ENCODE results near the gene MRPL57.
"Not testable (repeated sequence)": the region's sequence is repeated elsewhere in the genome, so short reads cannot be mapped to it uniquely, and the experiment has no call there.

Gene MRPL57

DNA sequence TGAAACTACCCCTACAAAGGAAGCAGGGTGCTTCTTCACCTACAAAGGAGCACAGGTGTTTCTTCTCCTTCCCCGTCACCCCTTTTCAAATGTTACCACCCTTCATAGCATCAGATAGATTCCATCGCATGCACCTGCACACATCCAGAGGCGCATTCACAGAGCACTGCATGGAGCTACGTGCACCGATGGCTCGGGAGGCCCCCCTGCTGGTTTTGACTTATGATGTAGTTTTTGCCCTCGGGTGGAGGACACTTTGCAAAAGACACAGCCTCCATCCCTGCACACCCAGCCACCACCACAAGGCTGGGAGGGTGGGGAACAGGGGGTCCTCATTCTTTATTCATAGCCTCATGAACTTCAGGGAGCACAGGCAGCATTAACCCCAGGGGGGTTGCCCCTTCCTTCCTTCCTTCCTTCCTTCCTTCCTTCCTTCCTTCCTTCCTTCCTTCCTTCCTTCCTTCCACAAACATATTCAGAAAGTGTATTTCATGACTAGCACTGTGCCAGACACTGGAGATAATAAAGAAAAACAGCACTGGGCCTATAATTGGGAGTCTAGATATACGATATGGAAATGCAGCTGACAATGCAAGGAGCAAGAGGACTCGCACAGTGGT lies 21.3 kb downstream of the MRPL57 start:
- DNase-seq (ENCODE audit: low read depth in 2 of 2), result not testable (repeated sequence)

DNA sequence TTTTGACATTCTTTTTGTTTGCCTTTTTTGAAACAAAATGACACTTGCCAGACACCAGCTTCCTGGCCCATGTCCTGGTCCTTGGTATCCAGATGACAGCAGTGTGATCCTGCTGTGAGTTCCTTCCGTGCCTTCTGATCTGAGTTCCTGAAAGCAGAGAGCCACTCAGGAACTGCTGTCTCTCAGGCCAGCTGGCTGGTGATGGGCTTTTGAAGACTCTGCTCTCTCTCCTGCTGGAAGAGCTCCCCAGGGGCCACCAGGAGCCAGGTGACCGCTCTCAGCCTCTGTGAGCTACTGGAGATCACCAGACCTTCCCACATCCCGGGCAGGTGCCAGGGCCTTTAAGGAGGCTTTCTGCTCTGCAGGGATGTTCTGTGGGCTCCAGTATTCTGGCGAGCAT lies 21.9 kb downstream of the MRPL57 start:
- DNase-seq (ENCODE audit: low read depth in 2 of 2), result not testable (repeated sequence)

DNA sequence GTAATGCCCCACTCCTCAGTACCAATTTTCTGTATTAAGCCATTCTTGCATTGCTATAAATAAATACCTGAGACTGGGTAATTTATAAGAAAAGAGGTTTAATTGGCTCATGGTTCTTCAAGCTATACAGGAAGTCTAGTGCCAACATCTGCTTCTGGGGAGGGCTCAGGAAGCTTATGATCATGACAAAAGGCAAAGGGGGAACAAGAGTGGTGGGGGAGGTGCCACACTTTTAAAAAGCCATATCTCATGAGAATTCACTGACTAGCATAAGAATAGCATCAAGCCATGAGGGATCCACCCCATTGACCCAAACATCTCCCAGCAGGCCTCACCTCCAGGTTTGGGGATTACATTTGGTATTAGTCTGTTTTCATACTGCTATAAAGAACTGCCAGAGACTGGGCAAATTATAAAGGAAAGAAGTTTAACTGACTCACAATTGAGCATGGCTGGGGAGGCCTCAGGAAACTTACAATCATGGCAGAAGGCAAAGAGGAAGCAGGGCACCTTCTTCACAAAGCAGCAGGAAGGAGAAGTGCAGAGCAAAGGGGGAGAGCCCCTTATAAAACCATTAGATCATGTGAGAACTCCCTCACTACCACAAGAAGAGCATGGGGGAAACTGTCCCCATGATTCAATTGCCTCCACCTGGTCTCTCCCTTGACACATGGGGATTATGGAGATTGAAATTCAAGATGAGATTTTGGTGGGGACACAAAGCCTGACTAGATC lies 25.2 kb downstream of the MRPL57 start:
- DNase-seq (ENCODE audit: low read depth in 2 of 2), result not testable (repeated sequence)

DNA sequence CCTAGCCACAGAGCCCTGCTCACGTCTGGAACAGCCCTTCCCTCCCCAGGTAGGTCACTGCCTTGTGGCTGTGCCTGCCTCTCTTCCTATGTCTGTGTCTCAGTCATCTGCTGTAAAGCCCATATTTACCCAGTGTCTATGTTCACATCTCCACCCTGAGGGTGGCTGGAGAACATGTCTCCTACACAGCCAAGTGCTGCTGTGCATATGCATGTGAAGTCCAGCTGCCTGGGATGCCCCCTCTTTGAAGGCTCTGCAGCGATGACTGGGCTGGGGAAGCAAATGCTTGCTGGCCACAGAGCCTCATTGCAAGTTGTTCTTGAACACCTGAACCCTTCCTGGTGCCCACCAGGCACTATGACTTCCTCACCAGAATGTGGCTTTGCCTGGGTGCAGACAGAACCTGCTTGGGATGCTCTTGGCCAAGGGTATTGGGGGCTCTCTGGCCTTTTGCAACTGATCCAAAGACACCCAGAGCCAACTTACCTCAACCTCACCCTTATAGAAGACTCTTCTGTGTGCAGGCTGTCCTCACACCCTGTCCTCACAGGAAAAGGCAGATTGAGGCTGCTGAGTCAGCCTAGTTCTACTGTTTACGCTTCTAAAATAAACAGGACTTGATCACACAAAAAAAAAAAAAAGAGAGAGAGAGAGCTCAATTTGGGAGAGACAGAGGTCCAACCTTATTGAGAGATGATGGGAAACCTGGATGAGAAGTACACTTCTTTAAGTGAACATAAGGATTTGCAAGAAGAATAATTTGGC lies 26.5 kb downstream of the MRPL57 start:
- DNase-seq (ENCODE audit: low read depth in 2 of 2), result no peak

DNA sequence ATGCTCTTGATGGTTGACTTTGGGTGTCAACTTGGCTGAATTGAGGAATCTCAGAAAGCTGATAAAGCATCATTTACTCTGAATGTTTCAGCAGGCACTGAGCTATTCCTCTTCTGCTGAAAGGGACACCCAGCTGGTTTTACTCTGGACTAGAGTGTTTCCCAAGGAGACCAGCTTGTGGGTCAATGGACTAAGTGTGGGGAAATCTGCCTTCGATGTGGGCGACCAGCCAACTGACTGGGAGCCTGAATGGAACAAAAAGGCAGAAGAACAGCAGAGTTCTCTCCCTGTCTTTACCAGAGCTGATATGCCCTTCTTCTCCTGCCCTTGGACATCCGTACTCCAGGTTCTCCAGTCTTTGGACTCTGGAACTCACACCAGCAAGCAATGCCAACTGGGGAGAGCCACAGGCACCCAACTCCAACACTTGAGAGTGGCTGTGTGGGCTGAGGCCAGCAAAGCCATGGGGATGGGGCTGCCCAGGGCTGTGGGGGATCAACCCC lies 32.2 kb downstream of the MRPL57 start:
- DNase-seq (ENCODE audit: low read depth in 2 of 2), result no peak

DNA sequence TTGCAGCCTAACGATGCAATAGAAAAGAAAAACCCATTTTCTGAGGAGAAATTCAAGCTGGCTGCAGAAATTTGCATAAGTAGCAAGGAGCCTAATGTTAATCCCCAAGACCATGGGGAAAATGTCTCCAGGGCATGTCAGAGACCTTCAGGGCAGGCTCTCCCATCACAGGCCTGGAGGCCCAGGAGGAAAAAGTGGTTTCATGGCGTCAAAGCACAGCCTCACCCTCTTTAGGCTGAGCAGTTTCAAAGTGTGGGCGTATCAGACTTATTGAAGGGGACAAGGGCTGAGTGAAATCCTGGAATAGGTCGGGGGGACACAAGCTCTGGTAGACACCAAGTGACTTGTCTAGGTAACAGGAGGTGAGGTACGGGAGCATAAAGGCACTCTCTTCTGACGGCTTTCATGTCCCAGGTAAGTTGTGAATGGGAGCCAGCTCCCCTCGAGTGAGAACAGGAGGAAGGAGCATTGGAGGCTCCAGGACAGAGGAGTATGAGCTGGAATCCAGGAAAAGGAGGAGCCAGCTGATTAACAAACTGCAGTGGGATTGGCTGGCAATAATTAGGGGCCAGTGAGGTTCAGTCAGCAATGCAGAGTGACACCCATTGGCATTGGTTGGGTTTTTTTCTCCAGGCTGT lies 35.8 kb downstream of the MRPL57 start:
- no peak for DNase-seq (ENCODE audit: low read depth in 2 of 2)

DNA sequence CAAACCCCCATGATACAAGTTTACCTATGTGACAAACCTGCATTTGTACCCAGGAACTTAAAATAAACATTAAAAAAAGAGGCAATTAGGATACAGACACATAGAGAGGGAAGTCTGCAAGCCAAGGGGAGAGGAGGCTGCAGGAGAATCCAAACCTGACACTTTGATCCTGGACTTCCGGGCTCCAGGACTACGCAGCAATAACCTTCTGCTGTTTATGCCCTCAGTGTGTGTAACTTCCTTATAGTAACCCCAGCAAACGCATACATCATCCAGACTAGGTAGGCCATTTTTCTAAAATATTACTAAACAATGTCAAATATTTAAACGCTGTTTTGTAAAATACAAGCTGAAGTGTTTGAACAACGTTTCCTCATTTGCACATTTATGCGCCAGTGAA lies 39.0 kb downstream of the MRPL57 start:
- not testable (repeated sequence) for DNase-seq (ENCODE audit: low read depth in 2 of 2)

DNA sequence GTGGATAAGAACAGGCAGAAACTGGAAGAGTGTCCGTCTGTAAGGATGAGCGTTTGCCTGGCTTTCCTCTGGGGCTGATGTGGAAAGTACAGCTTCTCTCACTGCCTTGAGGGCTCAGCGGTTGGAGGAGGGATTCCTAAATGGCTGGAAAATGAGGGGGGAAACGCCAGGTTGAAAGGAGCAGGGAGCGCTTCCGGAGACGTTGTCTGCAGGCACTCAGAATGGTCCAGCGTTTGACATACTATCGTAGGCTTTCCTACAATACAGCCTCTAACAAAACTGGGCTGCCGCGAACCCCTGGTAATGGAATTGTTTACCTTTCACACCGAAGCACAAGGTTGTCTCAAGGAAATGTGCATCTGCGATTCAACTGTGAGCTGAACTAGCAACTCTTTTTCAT lies 39.9 kb downstream of the MRPL57 start:
- DNase-seq (ENCODE audit: low read depth in 2 of 2), result no peak

DNA sequence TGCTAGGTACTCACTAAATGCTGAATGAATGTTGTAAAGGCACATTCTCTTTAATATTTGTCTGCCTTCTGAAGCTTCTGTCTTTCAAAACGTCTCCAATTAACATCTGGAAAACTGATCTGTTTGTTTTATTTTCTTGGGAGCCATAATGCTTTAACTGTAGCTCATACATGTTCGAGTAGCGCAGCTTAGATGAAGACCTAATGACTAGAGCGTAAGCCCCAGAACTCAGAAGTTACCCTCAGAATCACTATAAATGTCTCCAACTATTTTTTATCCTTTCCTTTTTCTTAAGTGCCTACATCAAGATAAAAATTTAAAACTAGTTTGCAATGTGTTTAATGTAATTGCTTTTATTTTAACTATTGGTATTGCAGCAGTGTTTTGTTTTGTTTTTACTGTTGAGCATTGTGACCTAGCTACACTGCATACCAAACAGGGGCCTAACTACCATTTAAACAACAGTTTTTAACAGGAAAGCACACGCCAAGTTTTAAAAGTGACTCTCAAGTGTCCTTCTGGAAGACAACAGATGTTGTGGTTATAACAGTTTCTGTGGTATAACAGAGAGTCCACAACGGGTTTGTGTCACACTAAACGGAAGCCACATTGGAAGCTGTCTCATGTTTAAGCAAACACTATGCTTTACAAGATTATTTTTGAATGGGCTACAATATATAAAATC lies 42.0 kb downstream of the MRPL57 start:
- no peak for DNase-seq (ENCODE audit: low read depth in 2 of 2)

DNA sequence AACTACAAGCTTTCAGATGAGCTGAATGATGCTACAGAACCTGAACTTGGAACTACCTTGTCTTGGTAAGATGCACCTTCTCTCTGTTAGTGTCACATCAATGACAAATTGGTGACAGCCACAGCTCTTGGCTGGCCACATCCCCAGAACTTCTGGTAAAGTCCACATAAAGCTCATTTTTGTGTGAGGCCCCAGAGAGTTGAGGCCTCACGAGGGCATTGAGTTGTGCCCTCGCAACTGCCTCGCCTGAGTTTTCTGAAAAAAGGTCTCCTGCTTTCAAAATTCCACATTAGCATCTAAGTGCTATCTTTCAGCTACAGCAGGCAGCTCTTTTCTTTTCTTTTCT lies 42.6 kb downstream of the MRPL57 start:
- DNase-seq (ENCODE audit: low read depth in 2 of 2), result no peak

DNA sequence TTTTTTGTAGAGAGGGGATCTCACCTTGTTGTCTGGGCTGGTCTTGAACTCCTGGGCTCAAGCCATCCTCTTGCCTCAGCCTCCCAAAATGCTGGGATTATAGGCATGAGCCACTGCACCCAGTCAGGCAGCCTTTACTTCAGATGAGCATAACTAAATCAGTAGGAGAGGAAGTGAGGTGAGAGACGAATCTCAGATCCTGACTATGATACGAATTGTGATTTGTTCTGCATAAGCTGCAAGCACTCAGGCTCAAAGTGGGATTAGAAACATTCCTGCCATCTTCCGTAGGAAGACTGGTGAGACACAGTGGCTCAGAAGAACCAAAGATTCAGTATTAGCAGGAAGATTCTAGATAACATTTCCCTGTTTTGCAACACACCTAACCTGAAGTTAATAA lies 43.3 kb downstream of the MRPL57 start:
- not testable (repeated sequence) for DNase-seq (ENCODE audit: low read depth in 2 of 2)

DNA sequence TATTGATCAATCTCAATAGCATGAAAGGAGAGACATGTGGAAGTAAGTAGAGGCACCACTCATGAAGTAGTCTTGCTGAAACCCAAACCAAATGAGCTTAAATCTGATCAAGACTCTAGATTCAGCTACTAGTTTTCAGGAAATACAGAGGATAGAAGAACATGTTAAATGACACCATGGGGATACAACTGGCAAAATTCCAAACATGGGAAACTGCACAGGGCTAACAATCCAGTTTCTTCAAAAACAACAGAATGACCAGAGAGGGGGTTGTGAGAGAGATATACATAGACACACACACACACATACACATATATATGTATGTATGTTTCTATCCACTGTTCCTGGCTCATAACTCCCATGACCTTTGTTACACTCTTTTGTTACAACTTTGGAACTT lies 44.8 kb downstream of the MRPL57 start:
- DNase-seq (ENCODE audit: low read depth in 2 of 2), result no peak

DNA sequence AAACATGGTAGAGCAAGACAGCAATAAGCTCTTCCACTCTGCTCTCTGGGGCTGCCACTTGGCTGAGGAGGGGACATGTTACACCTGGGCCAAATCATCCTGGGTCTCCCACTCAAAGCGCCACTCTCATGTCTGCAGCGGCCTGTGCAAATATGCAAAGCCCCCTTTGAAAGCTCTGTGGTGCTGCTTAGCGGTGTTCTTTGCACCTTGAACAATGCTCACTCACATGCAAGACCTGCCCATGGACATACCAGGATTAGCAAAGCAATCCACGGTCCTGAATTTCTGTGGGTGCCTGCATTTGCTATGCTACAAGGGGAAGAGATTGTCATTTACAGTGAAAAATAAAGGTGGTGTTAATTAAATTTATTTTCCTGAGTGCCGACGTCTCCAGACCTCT lies 48.6 kb downstream of the MRPL57 start:
- DNase-seq (ENCODE audit: low read depth in 2 of 2), result no peak

DNA sequence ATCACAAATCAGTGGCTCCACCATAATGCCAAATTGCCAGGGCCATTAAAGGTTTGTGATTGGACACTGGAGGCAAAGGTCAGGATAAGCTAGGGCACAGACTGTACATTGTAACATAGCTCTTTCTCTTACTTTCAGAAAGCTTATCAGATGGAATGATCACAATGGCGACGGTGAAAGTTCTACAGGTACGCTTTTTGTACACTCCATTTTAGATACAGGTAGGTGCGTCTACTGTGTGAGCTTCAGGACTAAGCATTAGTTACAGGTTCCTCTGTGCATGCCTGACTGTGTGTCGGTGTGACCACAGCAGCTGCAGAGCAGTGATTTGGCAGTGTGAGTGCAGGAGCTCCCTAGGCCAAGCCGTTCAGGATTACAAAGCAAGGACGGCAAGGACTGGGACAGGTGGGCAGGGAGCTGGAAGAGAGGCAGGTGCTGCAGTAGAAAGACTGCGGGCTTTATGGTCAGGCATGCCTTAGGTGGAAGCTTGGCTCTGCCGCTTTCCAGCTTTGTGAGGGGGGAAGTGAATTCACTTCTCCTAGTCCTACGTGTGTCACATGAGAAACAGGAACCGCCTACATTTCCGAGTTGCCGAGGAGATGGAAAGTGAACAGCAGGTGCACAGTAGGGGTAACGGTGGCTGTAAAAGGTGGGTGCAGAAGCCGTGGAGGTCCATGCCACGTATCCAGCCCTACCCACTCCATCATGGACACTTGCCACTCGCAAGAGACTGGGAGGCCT lies 49.6 kb downstream of the MRPL57 start:
- no peak for DNase-seq (ENCODE audit: low read depth in 2 of 2)

DNA sequence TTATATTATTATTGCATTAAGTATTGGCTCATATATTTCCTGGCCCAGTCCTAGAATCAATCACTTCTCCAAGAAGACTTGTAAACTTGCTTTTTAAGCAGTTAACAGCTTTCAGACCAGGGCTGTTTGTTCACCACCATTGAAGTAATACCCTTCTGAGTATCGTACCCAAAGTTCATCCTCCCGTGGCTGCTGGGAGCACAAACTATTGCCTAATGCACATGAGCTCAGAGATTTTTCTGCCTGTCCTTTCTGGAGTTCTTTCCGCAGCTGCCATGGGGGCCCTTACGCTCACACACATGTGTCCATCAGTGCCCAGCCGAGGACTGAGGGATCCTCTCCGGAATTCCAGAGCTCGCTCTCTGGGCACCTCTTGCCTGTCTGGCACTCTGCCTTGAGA lies 51.5 kb downstream of the MRPL57 start:
- DNase-seq (ENCODE audit: low read depth in 2 of 2), result no peak
